ENCODE data around the gene BCL7A. TPM values are rescaled to one million over a fixed set of nuclear protein-coding genes. Genes with fewer than 3 reads are reported as not detected.

BCL7A gene
- total RNA-seq, 2 experiments from 2014 or later: 6.1 to 6.2 TPM

DNA sequence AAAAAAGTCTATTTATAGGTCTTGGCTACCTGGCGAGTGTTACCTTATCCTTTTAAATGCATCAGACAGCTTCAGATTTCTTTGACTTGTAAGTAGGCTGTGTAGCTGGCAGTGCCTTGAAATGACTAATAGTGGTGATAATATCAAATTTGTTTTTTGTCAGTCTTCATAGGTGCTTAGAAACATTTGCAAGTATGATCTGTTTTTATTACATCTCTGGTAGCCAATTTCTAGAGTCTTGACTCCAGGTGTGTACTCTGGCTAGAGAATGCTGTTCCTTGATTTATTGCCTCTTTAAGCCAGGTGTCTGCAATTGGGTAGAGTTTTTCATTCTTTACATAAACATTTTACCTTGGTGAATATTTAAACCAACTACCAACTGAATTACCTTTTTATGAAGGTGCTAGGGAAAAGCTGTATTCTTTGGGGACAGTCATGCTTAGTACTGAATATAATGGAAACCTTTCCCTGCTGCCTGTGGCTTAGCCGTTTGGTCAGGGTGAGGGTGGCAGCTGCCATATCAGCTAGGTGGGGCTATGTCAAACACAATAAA lies 89.5 kb downstream of the BCL7A start:
- peaks cover 4% of the 10 kb centered on the region for H3K36me3 Mint-ChIP-seq (ENCODE audit: low read depth)
- no peak overlapping the region for H3K4me3 Mint-ChIP-seq
- no peak overlapping the region for H3K27ac Mint-ChIP-seq
- CTCF ChIA-PET: interaction anchor here (0.6 to 3.1 kb wide), 3 partner anchors 12 to 116 kb away, joined by 3 to 13 read pairs (median 4); no protein-coding TSS in a partner anchor
- H3K9me3 Mint-ChIP-seq: no peaks in the 10 kb centered on the region
- H3K4me1 Mint-ChIP-seq (ENCODE audit: low read depth): peaks cover 54% of the 10 kb centered on the region
- no peak for DNase-seq
- intact Hi-C loops (cut with micrococcal nuclease): no loop called here
- H3K27me3 Mint-ChIP-seq (ENCODE audit: low read depth): no peaks in the 10 kb centered on the region

Other genes starting within 250 kb of the BCL7A start
- 10 to 100 TPM; 64.4 to 67.5 TPM for gene RHOF, start 228.2 kb upstream of the BCL7A start, total RNA-seq
- gene SETD1B, start 217.9 kb upstream of the BCL7A start, total RNA-seq: 1 to 10 TPM; 8.2 to 8.3 TPM
- not detected for gene HPD, start 163.0 kb upstream of the BCL7A start, total RNA-seq
- gene PSMD9, start 133.1 kb upstream of the BCL7A start, total RNA-seq: 10 to 100 TPM; 56.6 to 60.6 TPM
- gene CFAP251, start 103.3 kb upstream of the BCL7A start, total RNA-seq: under 1 TPM; 0.20 to 0.62 TPM
- 10 to 100 TPM; 18.8 to 22.0 TPM for gene MLXIP, start 56.9 kb downstream of the BCL7A start, total RNA-seq
- gene IL31, start 152.3 kb downstream of the BCL7A start, total RNA-seq: not detected
- gene LRRC43, start 161.2 kb downstream of the BCL7A start, total RNA-seq: under 1 TPM in 1 of 2 experiments, not detected in 1; 0.60 TPM
- gene B3GNT4, start 181.8 kb downstream of the BCL7A start, total RNA-seq: under 1 TPM; 0.43 to 0.67 TPM
- gene DIABLO, start 204.2 kb downstream of the BCL7A start, total RNA-seq: 10 to 100 TPM; 46.1 to 48.1 TPM
- gene VPS33A, start 244.6 kb downstream of the BCL7A start, total RNA-seq: 10 to 100 TPM; 15.9 to 17.2 TPM

Measured in activated naive CD4-positive, alpha-beta T cell treated with anti-CD3 and anti-CD28 coated beads for 36 hours (primary cell).